HepG2 (cell line): ENCODE data around the gene HOXA10. TPM values are rescaled to one million over a fixed set of nuclear protein-coding genes. Genes with fewer than 3 reads are reported as not detected.

Experiments used
- HOXA5 ChIP-seq: sonication (generic); formaldehyde crosslinking; IDR thresholded peaks from 2 replicates; pipeline ENCODE4 v1.4.0; 2020; ENCODE audit warnings: missing genetic modification reagents
- KLF6 ChIP-seq: IDR thresholded peaks from 2 replicates; pipeline ENCODE4 v1.8.0; 2016; ENCODE audit warnings: missing biosample characterization, missing genetic modification reagents
- NAIF1 ChIP-seq: sonication (generic); formaldehyde crosslinking; IDR thresholded peaks from 2 replicates; pipeline ENCODE4 v1.5.0; 2020; ENCODE audit warnings: mild to moderate bottlenecking, missing genetic modification reagents, borderline replicate concordance
- PHB2 ChIP-seq: fragments of 450-650 bp; IDR thresholded peaks from 2 replicates; pipeline ENCODE4 v1.6.1; 2018; ENCODE audit not compliant: partially characterized antibody
- RFX1 ChIP-seq: fragments of 450-650 bp; IDR thresholded peaks from 2 replicates; pipeline ENCODE4 v1.6.1; 2017
- RXRB ChIP-seq: IDR thresholded peaks from 2 replicates; pipeline ENCODE4 v1.6.1; 2016; ENCODE audit warnings: borderline replicate concordance, missing genetic modification reagents, missing compliant biosample characterization
- SP2 ChIP-seq: sonication (generic); formaldehyde crosslinking; IDR thresholded peaks from 2 replicates; pipeline ENCODE4 v1.5.1; 2020; ENCODE audit warnings: mild to moderate bottlenecking, missing genetic modification reagents
- ZNF121 ChIP-seq: sonication (generic); formaldehyde crosslinking; IDR thresholded peaks from 2 replicates; pipeline ENCODE4 v1.5.0; 2020; ENCODE audit warnings: mild to moderate bottlenecking, missing genetic modification reagents
- ZNF383 ChIP-seq: sonication (generic); formaldehyde crosslinking; IDR thresholded peaks from 2 replicates; pipeline ENCODE4 v1.4.0; 2020; ENCODE audit warnings: missing genetic modification reagents, mild to moderate bottlenecking, borderline replicate concordance
- ZNF563 ChIP-seq: sonication (generic); formaldehyde crosslinking; IDR thresholded peaks from 2 replicates; pipeline ENCODE4 v1.8.0; 2022; ENCODE audit warnings: mild to moderate bottlenecking, moderate library complexity, missing genetic modification reagents
- ZNF720 ChIP-seq: sonication (generic); formaldehyde crosslinking; IDR thresholded peaks from 2 replicates; pipeline ENCODE4 v1.4.0; 2020; ENCODE audit warnings: missing genetic modification reagents
- ZNF75D ChIP-seq: sonication (generic); formaldehyde crosslinking; IDR thresholded peaks from 2 replicates; pipeline ENCODE4 v1.8.1; 2023; ENCODE audit warnings: missing genetic modification reagents, mild to moderate bottlenecking, borderline replicate concordance
- ZNF780A ChIP-seq: sonication (generic); formaldehyde crosslinking; IDR thresholded peaks from 2 replicates; pipeline ENCODE4 v1.8.0; 2022; ENCODE audit warnings: mild to moderate bottlenecking, missing genetic modification reagents, moderate library complexity
- ZNF841 ChIP-seq: sonication (generic); formaldehyde crosslinking; IDR thresholded peaks from 2 replicates; pipeline ENCODE4 v1.8.1; 2023; ENCODE audit warnings: missing genetic modification reagents, borderline replicate concordance
- ZSCAN22 ChIP-seq: sonication (generic); formaldehyde crosslinking; IDR thresholded peaks from 2 replicates; pipeline ENCODE4 v1.4.0; 2020; ENCODE audit warnings: mild to moderate bottlenecking, missing genetic modification reagents
- polyA plus RNA-seq, 8 experiments: library from polyadenylated mRNA; depleted of rRNA in 3 of 8; stranded (reverse) in 7 of 8; unstranded in 1 of 8; fragments of >200 nt; fragmentation: Illumina TruSeq in 4 of 8; extraction: Trizol in 4 of 8; gene quantifications; 2 replicates each; pipeline versions ENCODE4 v1.2.1 to v1.2.3, GENCODE V29; 2011 to 2016; ENCODE audit warnings: low read depth in 4 of 8, missing spikeins in 1 of 8, mixed read lengths in 1 of 8; ENCODE audit not compliant: insufficient read depth in 1 of 8
- total RNA-seq, 5 experiments: library from RNA; depleted of rRNA; stranded (reverse); fragments of >200 nt; fragmentation: Illumina TruSeq; extraction: Trizol; gene quantifications; 2 replicates each; pipeline ENCODE4 v1.2.3, GENCODE V29; 2016; ENCODE audit warnings: low read depth in 1 of 5
- TF ChIP-seq, protein P1 (sequence below): sonication (generic); formaldehyde crosslinking; IDR thresholded peaks from 2 replicates; pipeline ENCODE4 v1.4.0; 2020; ENCODE audit warnings: missing genetic modification reagents, mild to moderate bottlenecking, borderline replicate concordance
- TF ChIP-seq, protein P2 (sequence below): sonication (generic); formaldehyde crosslinking; IDR thresholded peaks from 2 replicates; pipeline ENCODE4 v1.4.0; 2020; ENCODE audit warnings: missing genetic modification reagents, borderline replicate concordance
- TF ChIP-seq, protein P3 (sequence below): IDR thresholded peaks from 2 replicates; pipeline ENCODE4 v1.6.1; 2016; ENCODE audit warnings: missing biosample characterization, missing genetic modification reagents, low read depth
- TF ChIP-seq, protein P4 (sequence below): sonication (generic); formaldehyde crosslinking; IDR thresholded peaks from 2 replicates; pipeline ENCODE4 v1.4.0; 2020; ENCODE audit warnings: mild to moderate bottlenecking, missing genetic modification reagents

Gene HOXA10
- total and polyA plus RNA-seq, 2 of the 13 experiments (the other 11 are each of a cell fraction or from before 2014, with no cell fraction given), result not detected

- TF ChIP-seq, protein P1, sequence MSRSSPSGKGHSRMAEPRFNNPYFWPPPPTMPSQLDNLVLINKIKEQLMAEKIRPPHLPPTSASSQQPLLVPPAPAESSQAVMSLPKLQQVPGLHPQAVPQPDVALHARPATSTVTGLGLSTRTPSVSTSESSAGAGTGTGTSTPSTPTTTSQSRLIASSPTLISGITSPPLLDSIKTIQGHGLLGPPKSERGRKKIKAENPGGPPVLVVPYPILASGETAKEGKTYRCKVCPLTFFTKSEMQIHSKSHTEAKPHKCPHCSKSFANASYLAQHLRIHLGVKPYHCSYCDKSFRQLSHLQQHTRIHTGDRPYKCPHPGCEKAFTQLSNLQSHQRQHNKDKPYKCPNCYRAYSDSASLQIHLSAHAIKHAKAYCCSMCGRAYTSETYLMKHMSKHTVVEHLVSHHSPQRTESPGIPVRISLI, result no peak
- TF ChIP-seq, protein P2, sequence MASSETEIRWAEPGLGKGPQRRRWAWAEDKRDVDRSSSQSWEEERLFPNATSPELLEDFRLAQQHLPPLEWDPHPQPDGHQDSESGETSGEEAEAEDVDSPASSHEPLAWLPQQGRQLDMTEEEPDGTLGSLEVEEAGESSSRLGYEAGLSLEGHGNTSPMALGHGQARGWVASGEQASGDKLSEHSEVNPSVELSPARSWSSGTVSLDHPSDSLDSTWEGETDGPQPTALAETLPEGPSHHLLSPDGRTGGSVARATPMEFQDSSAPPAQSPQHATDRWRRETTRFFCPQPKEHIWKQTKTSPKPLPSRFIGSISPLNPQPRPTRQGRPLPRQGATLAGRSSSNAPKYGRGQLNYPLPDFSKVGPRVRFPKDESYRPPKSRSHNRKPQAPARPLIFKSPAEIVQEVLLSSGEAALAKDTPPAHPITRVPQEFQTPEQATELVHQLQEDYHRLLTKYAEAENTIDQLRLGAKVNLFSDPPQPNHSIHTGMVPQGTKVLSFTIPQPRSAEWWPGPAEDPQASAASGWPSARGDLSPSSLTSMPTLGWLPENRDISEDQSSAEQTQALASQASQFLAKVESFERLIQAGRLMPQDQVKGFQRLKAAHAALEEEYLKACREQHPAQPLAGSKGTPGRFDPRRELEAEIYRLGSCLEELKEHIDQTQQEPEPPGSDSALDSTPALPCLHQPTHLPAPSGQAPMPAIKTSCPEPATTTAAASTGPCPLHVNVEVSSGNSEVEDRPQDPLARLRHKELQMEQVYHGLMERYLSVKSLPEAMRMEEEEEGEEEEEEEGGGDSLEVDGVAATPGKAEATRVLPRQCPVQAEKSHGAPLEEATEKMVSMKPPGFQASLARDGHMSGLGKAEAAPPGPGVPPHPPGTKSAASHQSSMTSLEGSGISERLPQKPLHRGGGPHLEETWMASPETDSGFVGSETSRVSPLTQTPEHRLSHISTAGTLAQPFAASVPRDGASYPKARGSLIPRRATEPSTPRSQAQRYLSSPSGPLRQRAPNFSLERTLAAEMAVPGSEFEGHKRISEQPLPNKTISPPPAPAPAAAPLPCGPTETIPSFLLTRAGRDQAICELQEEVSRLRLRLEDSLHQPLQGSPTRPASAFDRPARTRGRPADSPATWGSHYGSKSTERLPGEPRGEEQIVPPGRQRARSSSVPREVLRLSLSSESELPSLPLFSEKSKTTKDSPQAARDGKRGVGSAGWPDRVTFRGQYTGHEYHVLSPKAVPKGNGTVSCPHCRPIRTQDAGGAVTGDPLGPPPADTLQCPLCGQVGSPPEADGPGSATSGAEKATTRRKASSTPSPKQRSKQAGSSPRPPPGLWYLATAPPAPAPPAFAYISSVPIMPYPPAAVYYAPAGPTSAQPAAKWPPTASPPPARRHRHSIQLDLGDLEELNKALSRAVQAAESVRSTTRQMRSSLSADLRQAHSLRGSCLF (CRISPR knock-in tag), result no peak
- no peak for TF ChIP-seq PHB2
- no peak; the same call in 1 of the 2 replicates for TF ChIP-seq KLF6 (CRISPR knock-in tag)
- peak; percentile 30; the same call in 1 of the 2 replicates for TF ChIP-seq SP2 (CRISPR knock-in tag)
- TF ChIP-seq, protein P3, sequence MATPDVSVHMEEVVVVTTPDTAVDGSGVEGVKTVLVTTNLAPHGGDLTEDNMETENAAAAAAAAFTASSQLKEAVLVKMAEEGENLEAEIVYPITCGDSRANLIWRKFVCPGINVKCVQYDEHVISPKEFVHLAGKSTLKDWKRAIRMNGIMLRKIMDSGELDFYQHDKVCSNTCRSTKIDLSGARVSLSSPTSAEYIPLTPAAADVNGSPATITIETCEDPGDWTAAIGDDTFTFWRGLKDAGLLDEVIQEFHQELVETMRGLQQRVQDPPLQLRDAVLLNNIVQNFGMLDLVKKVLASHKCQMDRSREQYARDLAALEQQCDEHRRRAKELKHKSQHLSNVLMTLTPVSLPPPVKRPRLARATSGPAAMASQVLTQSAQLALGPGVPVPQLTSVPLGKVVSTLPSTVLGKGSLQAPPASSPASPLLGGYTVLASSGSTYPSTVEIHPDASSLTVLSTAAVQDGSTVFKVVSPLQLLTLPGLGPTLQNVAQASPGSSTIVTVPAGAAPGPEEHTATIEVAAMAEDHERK (CRISPR knock-in tag), result no peak
- TF ChIP-seq ZNF841 (CRISPR knock-in tag), result no peak
- no peak for TF ChIP-seq HOXA5 (CRISPR knock-in tag)
- TF ChIP-seq, protein P4, sequence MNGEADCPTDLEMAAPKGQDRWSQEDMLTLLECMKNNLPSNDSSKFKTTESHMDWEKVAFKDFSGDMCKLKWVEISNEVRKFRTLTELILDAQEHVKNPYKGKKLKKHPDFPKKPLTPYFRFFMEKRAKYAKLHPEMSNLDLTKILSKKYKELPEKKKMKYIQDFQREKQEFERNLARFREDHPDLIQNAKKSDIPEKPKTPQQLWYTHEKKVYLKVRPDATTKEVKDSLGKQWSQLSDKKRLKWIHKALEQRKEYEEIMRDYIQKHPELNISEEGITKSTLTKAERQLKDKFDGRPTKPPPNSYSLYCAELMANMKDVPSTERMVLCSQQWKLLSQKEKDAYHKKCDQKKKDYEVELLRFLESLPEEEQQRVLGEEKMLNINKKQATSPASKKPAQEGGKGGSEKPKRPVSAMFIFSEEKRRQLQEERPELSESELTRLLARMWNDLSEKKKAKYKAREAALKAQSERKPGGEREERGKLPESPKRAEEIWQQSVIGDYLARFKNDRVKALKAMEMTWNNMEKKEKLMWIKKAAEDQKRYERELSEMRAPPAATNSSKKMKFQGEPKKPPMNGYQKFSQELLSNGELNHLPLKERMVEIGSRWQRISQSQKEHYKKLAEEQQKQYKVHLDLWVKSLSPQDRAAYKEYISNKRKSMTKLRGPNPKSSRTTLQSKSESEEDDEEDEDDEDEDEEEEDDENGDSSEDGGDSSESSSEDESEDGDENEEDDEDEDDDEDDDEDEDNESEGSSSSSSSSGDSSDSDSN, result no peak
- TF ChIP-seq ZSCAN22 (CRISPR knock-in tag), result no peak
- TF ChIP-seq ZNF780A (CRISPR knock-in tag), result no peak
- no peak for TF ChIP-seq ZNF121
- no peak for TF ChIP-seq ZNF75D (CRISPR knock-in tag)
- no peak for TF ChIP-seq ZNF383 (CRISPR knock-in tag)
- no peak; the same call in 1 of the 2 replicates for TF ChIP-seq ZNF563 (CRISPR knock-in tag)
- no peak for TF ChIP-seq ZNF720 (CRISPR knock-in tag)
- TF ChIP-seq NAIF1 (CRISPR knock-in tag), result no peak
- peak; percentile 61 for TF ChIP-seq RXRB (CRISPR knock-in tag)
- TF ChIP-seq RFX1, result no peak
Measured at GRCh38 chr7:27130540-27131389, 43.4 kb downstream of the HOXA10 start, which contains the start of gene HOXA4 (continued).
